Measurements from ENCODE around the gene RAB12. TPM values are rescaled to one million over a fixed set of nuclear protein-coding genes. Genes with fewer than 3 reads are reported as not detected.

RAB12 gene
- total RNA-seq, 2 experiments from 2014 or later, result 12.5 to 14.6 TPM

GRCh38 chr18:8686611-8687010 lies 77.4 kb downstream of the RAB12 start:
- H3K9me3 Mint-ChIP-seq, result no peaks in the 10 kb centered on the region
- no peak overlapping the region for H3K27ac Mint-ChIP-seq
- DNase-seq, result no peak
- H3K36me3 Mint-ChIP-seq (ENCODE audit: low read depth), result no peaks in the 10 kb centered on the region
- H3K27me3 Mint-ChIP-seq, result no peaks in the 10 kb centered on the region
- POLR2A ChIA-PET, result no interaction called here
- no peaks in the 10 kb centered on the region for H3K4me1 Mint-ChIP-seq
- no peak overlapping the region for H3K4me3 Mint-ChIP-seq
- CTCF ChIA-PET, result interaction anchor here (1.1 to 1.6 kb wide), 3 partner anchors 9 to 33 kb away, joined by 4 to 5 read pairs (median 4); no protein-coding TSS in a partner anchor

GRCh38 chr18:8688216-8688800 lies 79.1 kb downstream of the RAB12 start:
- ChIA-PET CTCF (interaction anchor here (0.6 to 1.4 kb wide), 4 partner anchors 8 to 300 kb away, joined by 3 to 5 read pairs (median 3); no protein-coding TSS in a partner anchor), POLR2A (no interaction called here)
- no peaks in the 10 kb centered on the region for H3K36me3 Mint-ChIP-seq (ENCODE audit: low read depth)
- H3K27me3 Mint-ChIP-seq, result no peaks in the 10 kb centered on the region
- H3K4me1 Mint-ChIP-seq, result no peaks in the 10 kb centered on the region
- no peaks in the 10 kb centered on the region for H3K9me3 Mint-ChIP-seq
- no peak for DNase-seq
- no peak overlapping the region for H3K27ac Mint-ChIP-seq
- H3K4me3 Mint-ChIP-seq, result no peak overlapping the region

GRCh38 chr18:8688816-8689215 lies 79.6 kb downstream of the RAB12 start:
- H3K27ac Mint-ChIP-seq, result no peak overlapping the region
- H3K4me1 Mint-ChIP-seq, result no peaks in the 10 kb centered on the region
- no peaks in the 10 kb centered on the region for H3K36me3 Mint-ChIP-seq (ENCODE audit: low read depth)
- H3K4me3 Mint-ChIP-seq, result no peak overlapping the region
- no peaks in the 10 kb centered on the region for H3K27me3 Mint-ChIP-seq
- POLR2A ChIA-PET, result no interaction called here
- no peaks in the 10 kb centered on the region for H3K9me3 Mint-ChIP-seq
- CTCF ChIA-PET, result interaction anchor here (1.4 kb wide), 1 partner anchor 299 kb away, joined by 3 read pairs; no protein-coding TSS in a partner anchor
- no peak for DNase-seq

Other genes with a start within 250 kb of the RAB12 start
- 1 to 10 TPM in 1 of 2 experiments, under 1 TPM in 1; 0.75 to 1.1 TPM for gene MTCL1, start 96.1 kb downstream of the RAB12 start, total RNA-seq

All from activated CD4-positive, alpha-beta memory T cell treated with anti-CD3 and anti-CD28 coated beads, Interleukin-2, amount 10 ng/mL, durations not matched to agents 7 days and 5 days (primary cell).